ENCODE data around the gene UBP1.
"Not testable (repeated sequence)": the region's sequence is repeated elsewhere in the genome, so short reads cannot be mapped to it uniquely, and the experiment has no call there.

Gene UBP1

GRCh38 chr3:33339758-33340157, 100.4 kb downstream of the UBP1 start:
- no peak overlapping the region for H3K4me3 ChIP-seq (ENCODE audit: low read length)
- H3K4me1 ChIP-seq (ENCODE audit: control insufficient read depth, insufficient read depth, low read length), result no peaks in the 10 kb centered on the region
- H3K9ac ChIP-seq (ENCODE audit: low read length), result no peak overlapping the region
- no peaks in the 10 kb centered on the region for H3K27me3 ChIP-seq (ENCODE audit: control insufficient read depth, insufficient read depth, low read length)
- H3K36me3 ChIP-seq (ENCODE audit: control insufficient read depth, insufficient read depth, low read length), result no peaks in the 10 kb centered on the region
- H3K9me3 ChIP-seq (ENCODE audit: control insufficient read depth, low read length), result no peaks in the 10 kb centered on the region

DNA sequence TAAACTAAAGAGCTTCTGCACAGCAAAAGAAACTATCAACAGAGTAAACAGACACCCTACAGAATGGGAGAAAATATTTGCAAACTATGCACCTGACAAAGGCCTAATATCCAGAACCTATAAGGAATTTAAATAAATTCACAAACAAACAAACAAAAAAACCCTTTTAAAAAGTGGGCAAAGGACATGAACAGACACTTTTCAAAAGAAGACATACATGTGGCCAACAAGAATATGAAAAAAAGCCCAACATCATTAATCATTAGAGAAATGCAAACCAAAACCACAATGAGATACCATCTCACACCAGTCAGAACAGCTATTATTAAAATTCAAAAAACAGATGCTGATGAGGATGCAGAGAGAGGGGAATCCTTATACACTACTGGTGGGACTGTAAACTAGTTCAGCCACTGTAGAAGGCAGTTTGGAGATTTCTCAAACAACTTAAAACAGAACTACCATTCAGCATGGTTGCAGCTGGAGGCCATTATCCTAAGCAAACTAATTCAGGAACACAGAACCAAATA, 101.2 kb downstream of the UBP1 start:
- not testable (repeated sequence) for H3K36me3 ChIP-seq (ENCODE audit: control insufficient read depth, insufficient read depth, low read length); H3K9ac ChIP-seq (ENCODE audit: low read length); H3K4me1 ChIP-seq (ENCODE audit: control insufficient read depth, insufficient read depth, low read length); H3K4me3 ChIP-seq (ENCODE audit: low read length); H3K9me3 ChIP-seq (ENCODE audit: control insufficient read depth, low read length); H3K27me3 ChIP-seq (ENCODE audit: control insufficient read depth, insufficient read depth, low read length)

All from mucosa of stomach (tissue), 1 donor.